H1 (cell line): Measurements from ENCODE around the gene GPR157. TPM values are rescaled to one million over a fixed set of nuclear protein-coding genes. Genes with fewer than 3 reads are reported as not detected.

Source experiments
- CTCF ChIA-PET: fragments of 300-600 bp; sonication (Branson Sonifier 250); formaldehyde crosslinking; loops from one replicate; lab custom pipeline; 2021; ENCODE audit not compliant: partially characterized antibody; lab: Charles Lee
- POLR2A ChIA-PET: fragments of 300-600 bp; sonication (Branson Sonifier 250); formaldehyde crosslinking; loops from one replicate; lab custom pipeline; 2021; ENCODE audit warnings: inconsistent platforms; ENCODE audit not compliant: partially characterized antibody; lab: Charles Lee
- DNase-seq, 2 experiments: peaks; one replicate each; pipeline versions ENCODE4 v3.0.0 to v3.0.0-alpha.2; 2010 to 2022; ENCODE audit warnings: low spot score in 2 of 2, low read depth in 1 of 2, mixed read lengths in 1 of 2
- FAIRE-seq: peaks from 2 replicates; lab custom pipeline; 2011; peaks lifted over from hg19 to GRCh38; lab: Jason Lieb, UNC
- H2AFZ ChIP-seq: 2 replicates; pipeline ENCODE4 v1.8.1; 2012; ENCODE audit warnings: low read length, inconsistent platforms
- H2AK5ac ChIP-seq: 2 replicates; pipeline ENCODE4 v1.6.1; 2013; ENCODE audit warnings: low read depth, low read length
- H2BK120ac ChIP-seq: replicated peaks from 2 replicates; pipeline ENCODE3; 2013; ENCODE audit warnings: low read depth, low read length, inconsistent platforms
- H2BK12ac ChIP-seq: 2 replicates; pipeline ENCODE4 v1.6.1; 2013; ENCODE audit warnings: low read depth, low read length
- H2BK15ac ChIP-seq: 2 replicates; pipeline ENCODE4 v1.6.1; 2013; ENCODE audit warnings: low read length
- H2BK20ac ChIP-seq: 2 replicates; pipeline ENCODE4 v1.6.1; 2013; ENCODE audit warnings: low read length
- H2BK5ac ChIP-seq: 2 replicates; pipeline ENCODE4 v1.6.1; 2013; ENCODE audit warnings: low read depth, low read length
- H3K14ac ChIP-seq: 2 replicates; pipeline ENCODE4 v1.6.1; 2013; ENCODE audit warnings: inconsistent platforms; ENCODE audit not compliant: insufficient read length
- H3K18ac ChIP-seq: 2 replicates; pipeline ENCODE4 v1.6.1; 2013; ENCODE audit warnings: low read length; ENCODE audit errors: extremely low read depth
- H3K23ac ChIP-seq: 2 replicates; pipeline ENCODE4 v1.6.1; 2013; ENCODE audit warnings: inconsistent platforms; ENCODE audit not compliant: insufficient read length
- H3K23me2 ChIP-seq: 2 replicates; pipeline ENCODE4 v1.6.1; 2013; ENCODE audit warnings: low read depth, low read length
- H3K27ac ChIP-seq: 2 replicates; pipeline ENCODE4 v1.6.1; 2011; ENCODE audit warnings: low read depth, low read length, inconsistent platforms
- H3K27me3 ChIP-seq, 4 experiments: replicated peaks in 1 of 4; 1 replicate in 1 of 4; 2 replicates in 3 of 4; pipeline versions ENCODE4 v1.6.1 to v1.8.1; 2011 to 2013; ENCODE audit warnings: low read length in 3 of 4, mild to moderate bottlenecking in 3 of 4, inconsistent platforms in 2 of 4, mixed read lengths in 2 of 4, moderate library complexity in 1 of 4; ENCODE audit not compliant: control insufficient read depth in 3 of 4, insufficient read depth in 3 of 4; ENCODE audit errors: extremely low read depth in 1 of 4
- H3K36me3 ChIP-seq, 4 experiments: 2 replicates each; pipeline versions ENCODE4 v1.6.1 to v1.8.1; 2011 to 2013; ENCODE audit warnings: mild to moderate bottlenecking in 4 of 4, low read length in 3 of 4, moderate library complexity in 2 of 4, control low read depth in 1 of 4, inconsistent platforms in 1 of 4; ENCODE audit not compliant: insufficient read depth in 4 of 4, control insufficient read depth in 2 of 4
- H3K4ac ChIP-seq: replicated peaks from 2 replicates; pipeline ENCODE3; 2013; ENCODE audit warnings: low read length, low read depth, mixed read lengths, inconsistent platforms; ENCODE audit not compliant: insufficient read length
- H3K4me1 ChIP-seq, 4 experiments: replicated peaks in 1 of 4; 1 replicate in 1 of 4; 2 replicates in 3 of 4; pipeline versions ENCODE4 v1.6.1 to v1.8.1; 2011 to 2013; ENCODE audit warnings: low read length in 3 of 4, inconsistent platforms in 2 of 4, mixed read lengths in 1 of 4; ENCODE audit not compliant: insufficient read depth in 4 of 4, control insufficient read depth in 3 of 4
- H3K4me2 ChIP-seq, 2 experiments: 2 replicates each; pipeline versions ENCODE4 v1.6.1 to v1.8.1; 2011 to 2013; ENCODE audit warnings: low read depth in 2 of 2, low read length in 2 of 2, control low read depth in 1 of 2, inconsistent platforms in 1 of 2, mild to moderate bottlenecking in 1 of 2; ENCODE audit not compliant: insufficient read depth in 1 of 2
- H3K4me3 ChIP-seq, 4 experiments: fragments of 200-600, 300-600 bp in 1 of 4; sonication (generic), shearing (Covaris generic), sonication (Bioruptor Twin) in 1 of 4; 2 replicates each; pipeline versions ENCODE4 v1.5.1 to v1.8.1; 2011 to 2016; ENCODE audit warnings: low read length in 4 of 4, low read depth in 3 of 4, control low read depth in 2 of 4, inconsistent platforms in 2 of 4, mild to moderate bottlenecking in 2 of 4, mixed read lengths in 1 of 4, moderate library complexity in 1 of 4; ENCODE audit not compliant: insufficient read depth in 2 of 4; ENCODE audit errors: extremely low read depth in 1 of 4
- H3K56ac ChIP-seq: replicated peaks from 2 replicates; pipeline ENCODE3; 2013; ENCODE audit warnings: low read depth, mild to moderate bottlenecking, mixed read lengths, low read length, inconsistent platforms; ENCODE audit not compliant: insufficient read length
- H3K79me1 ChIP-seq: 2 replicates; pipeline ENCODE4 v1.6.1; 2013; ENCODE audit warnings: low read depth, low read length, control low read depth
- H3K79me2 ChIP-seq, 2 experiments: 2 replicates each; pipeline versions ENCODE4 v1.6.1 to v1.8.1; 2012 to 2013; ENCODE audit warnings: low read length in 2 of 2, mild to moderate bottlenecking in 2 of 2, inconsistent platforms in 1 of 2; ENCODE audit not compliant: insufficient read depth in 2 of 2, control insufficient read depth in 1 of 2
- H3K9ac ChIP-seq, 4 experiments: replicated peaks in 1 of 4; 1 replicate in 1 of 4; 2 replicates in 3 of 4; pipeline versions ENCODE4 v1.6.1 to v1.8.1; 2011 to 2013; ENCODE audit warnings: low read depth in 3 of 4, low read length in 3 of 4, control low read depth in 2 of 4, mild to moderate bottlenecking in 2 of 4, moderate library complexity in 2 of 4, inconsistent platforms in 1 of 4; ENCODE audit errors: extremely low read depth in 1 of 4
- H3K9me3 ChIP-seq, 2 experiments: 2 replicates each; pipeline versions ENCODE4 v1.6.1 to v1.8.1; 2012 to 2013; ENCODE audit warnings: mild to moderate bottlenecking in 2 of 2, moderate library complexity in 2 of 2, control low read depth in 1 of 2, inconsistent platforms in 1 of 2, low read depth in 1 of 2, low read length in 1 of 2, mixed read lengths in 1 of 2; ENCODE audit not compliant: insufficient read depth in 2 of 2
- H4K20me1 ChIP-seq, 2 experiments: replicated peaks in 1 of 2; 2 replicates each; pipeline versions ENCODE3 to v1.8.1; 2011 to 2013; ENCODE audit warnings: inconsistent platforms in 2 of 2, low read length in 2 of 2, mild to moderate bottlenecking in 1 of 2; ENCODE audit not compliant: insufficient read depth in 2 of 2, control insufficient read depth in 1 of 2
- H4K5ac ChIP-seq: 2 replicates; pipeline ENCODE4 v1.6.1; 2013; ENCODE audit warnings: low read length, low read depth, mixed read lengths, inconsistent platforms; ENCODE audit not compliant: insufficient read length
- H4K8ac ChIP-seq: 2 replicates; pipeline ENCODE4 v1.8.0; 2013; ENCODE audit warnings: mild to moderate bottlenecking, moderate library complexity, low read length, inconsistent platforms; ENCODE audit not compliant: insufficient read depth; ENCODE audit errors: extremely low read depth
- H4K91ac ChIP-seq: replicated peaks from 2 replicates; pipeline ENCODE3; 2013; ENCODE audit warnings: low read length, mixed read lengths, inconsistent platforms; ENCODE audit not compliant: insufficient read length
- CHD2 ChIP-seq: IDR thresholded peaks from 2 replicates; pipeline ENCODE4 v1.6.1; 2012; ENCODE audit warnings: low read length, improper control_type of control experiment
- EGR1 ChIP-seq: IDR thresholded peaks from 2 replicates; pipeline ENCODE4 v1.6.1; 2011; ENCODE audit warnings: low read depth, low read length, borderline replicate concordance
- EP300 ChIP-seq, 2 experiments: IDR thresholded peaks; 1 replicate in 1 of 2; 2 replicates in 1 of 2; pipeline ENCODE4 v1.6.1; 2011 to 2012; ENCODE audit warnings: low read depth in 2 of 2, low read length in 2 of 2, mild to moderate bottlenecking in 2 of 2, borderline replicate concordance in 1 of 2, inconsistent platforms in 1 of 2, moderate library complexity in 1 of 2
- JUN ChIP-seq: IDR thresholded peaks from 2 replicates; pipeline ENCODE4 v1.6.1; 2011; ENCODE audit warnings: low read depth, mild to moderate bottlenecking, improper control_type of control experiment, low read length
- KDM4A ChIP-seq: IDR thresholded peaks from one replicate; pipeline ENCODE4 v1.7.1; 2012; ENCODE audit warnings: low read depth, mild to moderate bottlenecking, moderate library complexity, low read length, inconsistent platforms; ENCODE audit not compliant: severe bottlenecking
- POLR2AphosphoS5 ChIP-seq: IDR thresholded peaks from 2 replicates; pipeline ENCODE4 v1.6.1; 2011; ENCODE audit warnings: low read depth, low read length
- RXRA ChIP-seq: IDR thresholded peaks from 2 replicates; pipeline ENCODE4 v1.6.1; 2011; ENCODE audit warnings: low read depth, mild to moderate bottlenecking, low read length, moderate library complexity; ENCODE audit not compliant: insufficient read depth
- SP1 ChIP-seq: IDR thresholded peaks from 2 replicates; pipeline ENCODE4 v1.6.1; 2011; ENCODE audit warnings: low read depth, low read length
- YY1 ChIP-seq: IDR thresholded peaks from 2 replicates; pipeline ENCODE4 v1.6.1; 2011; ENCODE audit warnings: low read depth, mild to moderate bottlenecking, low read length
- WGBS, 2 experiments: shearing (Covaris generic) in 1 of 2; methylation state at CpG; one replicate each; pipeline versions ENCODE4 v1.1.6 to v1.1.7; 2013 to 2015; ENCODE audit warnings: low lambda C conversion rate in 2 of 2, mixed read lengths in 2 of 2, inconsistent platforms in 1 of 2, low coverage in 1 of 2, missing lambda C conversion rate in 1 of 2; ENCODE audit not compliant: insufficient replicate concordance in 2 of 2, insufficient coverage in 1 of 2, insufficient read length in 1 of 2; ENCODE audit errors: extremely low coverage in 1 of 2, missing lambda C conversion rate in 1 of 2; 5-methylcytosine and 5-hydroxymethylcytosine counted together
- polyA plus RNA-seq, 7 experiments: library from polyadenylated mRNA; depleted of rRNA in 3 of 7; stranded (reverse) in 5 of 7; unstranded in 2 of 7; fragments of >200 nt in 5 of 7; fragments of 200-250 nt in 2 of 7; gene quantifications; 1 replicate in 5 of 7; 2 replicates in 1 of 7; 4 replicates in 1 of 7; pipeline versions ENCODE4 v1.2.1 to v1.2.3, GENCODE V29; 2011 to 2013; ENCODE audit warnings: missing spikeins in 2 of 7, mixed read lengths in 2 of 7
- total RNA-seq: library from RNA; stranded (reverse); fragmentation: NEBNext Ultra II Directional; extraction: Animal tissue kit (Norgen Biotek cat#: 25700); gene quantifications from 2 replicates; pipeline ENCODE4 v1.2.1, GENCODE V29; 2021
- TF ChIP-seq, protein P1 (sequence below): IDR thresholded peaks from 2 replicates; pipeline ENCODE4 v1.6.1; 2011; ENCODE audit warnings: low read length, improper control_type of control experiment
- TF ChIP-seq, protein P2 (sequence below), 3 experiments: IDR thresholded peaks; 1 replicate in 2 of 3; 2 replicates in 1 of 3; pipeline versions ENCODE4 v1.5.1 to v1.6.1; 2011; ENCODE audit warnings: low read length in 3 of 3, mild to moderate bottlenecking in 3 of 3, inconsistent platforms in 2 of 3, low read depth in 1 of 3, moderate library complexity in 1 of 3; ENCODE audit not compliant: insufficient read depth in 1 of 3; ENCODE audit errors: control extremely low read depth in 1 of 3

Gene GPR157
- total and polyA plus RNA-seq, 2 of the 8 experiments (the other 6 are each of a cell fraction or from before 2014, with no cell fraction given), result 1.0 to 11.0 TPM

- Histone ChIP-seq H3K9me3 (peaks cover 12 to 18% of the 10 kb centered on the region in 2 experiments), H3K4me3 (no peak overlapping the region), H4K91ac (no peak overlapping the region), H3K4me2 (no peak overlapping the region), H3K27ac (no peak overlapping the region), H3K79me2 (no peaks in the 10 kb centered on the region), H3K56ac (no peak overlapping the region), H3K36me3 (no peaks in the 10 kb centered on the region), H4K20me1 (no peaks in the 10 kb centered on the region)
- no peak for DNase-seq
- CTCF ChIA-PET, result interaction anchor here (0.9 to 2.8 kb wide), 3 partner anchors 8 to 84 kb away, joined by 4 to 9 read pairs (median 4); no protein-coding TSS in a partner anchor
- POLR2A ChIA-PET, result interaction anchor here (0.9 kb wide), 1 partner anchor 28 kb away, joined by 3 read pairs; no protein-coding TSS in a partner anchor
- TF ChIP-seq KDM4A (no peak), JUN (no peak), YY1 (no peak), EGR1 (no peak), EP300 (IDR thresholded peaks at IDR 0.05; ENCODE audit: borderline replicate concordance in 1 of 2, low read depth in 2 of 2, low read length in 2 of 2) (no peak), CHD2 (no peak), SP1 (no peak), RXRA (no peak), POLR2AphosphoS5 (no peak)
- TF ChIP-seq, protein P1, sequence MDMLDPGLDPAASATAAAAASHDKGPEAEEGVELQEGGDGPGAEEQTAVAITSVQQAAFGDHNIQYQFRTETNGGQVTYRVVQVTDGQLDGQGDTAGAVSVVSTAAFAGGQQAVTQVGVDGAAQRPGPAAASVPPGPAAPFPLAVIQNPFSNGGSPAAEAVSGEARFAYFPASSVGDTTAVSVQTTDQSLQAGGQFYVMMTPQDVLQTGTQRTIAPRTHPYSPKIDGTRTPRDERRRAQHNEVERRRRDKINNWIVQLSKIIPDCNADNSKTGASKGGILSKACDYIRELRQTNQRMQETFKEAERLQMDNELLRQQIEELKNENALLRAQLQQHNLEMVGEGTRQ, result no peak
- TF ChIP-seq, protein P2, sequence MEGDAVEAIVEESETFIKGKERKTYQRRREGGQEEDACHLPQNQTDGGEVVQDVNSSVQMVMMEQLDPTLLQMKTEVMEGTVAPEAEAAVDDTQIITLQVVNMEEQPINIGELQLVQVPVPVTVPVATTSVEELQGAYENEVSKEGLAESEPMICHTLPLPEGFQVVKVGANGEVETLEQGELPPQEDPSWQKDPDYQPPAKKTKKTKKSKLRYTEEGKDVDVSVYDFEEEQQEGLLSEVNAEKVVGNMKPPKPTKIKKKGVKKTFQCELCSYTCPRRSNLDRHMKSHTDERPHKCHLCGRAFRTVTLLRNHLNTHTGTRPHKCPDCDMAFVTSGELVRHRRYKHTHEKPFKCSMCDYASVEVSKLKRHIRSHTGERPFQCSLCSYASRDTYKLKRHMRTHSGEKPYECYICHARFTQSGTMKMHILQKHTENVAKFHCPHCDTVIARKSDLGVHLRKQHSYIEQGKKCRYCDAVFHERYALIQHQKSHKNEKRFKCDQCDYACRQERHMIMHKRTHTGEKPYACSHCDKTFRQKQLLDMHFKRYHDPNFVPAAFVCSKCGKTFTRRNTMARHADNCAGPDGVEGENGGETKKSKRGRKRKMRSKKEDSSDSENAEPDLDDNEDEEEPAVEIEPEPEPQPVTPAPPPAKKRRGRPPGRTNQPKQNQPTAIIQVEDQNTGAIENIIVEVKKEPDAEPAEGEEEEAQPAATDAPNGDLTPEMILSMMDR (IDR thresholded peaks at IDR 0.05; ENCODE audit: control extremely low read depth in 1 of 3, insufficient read depth in 1 of 3, low read depth in 1 of 3, low read length in 3 of 3), result no peak
- TF ChIP-seq, all 59 proteins: peak for 0
- Histone ChIP-seq H2BK12ac (no peak overlapping the region), H3K23me2 (no peaks in the 10 kb centered on the region), H2BK15ac (no peak overlapping the region), H3K27me3 (no peaks in the 10 kb centered on the region), H2BK5ac (no peak overlapping the region), H3K14ac (no peak overlapping the region), H3K23ac (no peak overlapping the region), H3K4ac (no peak overlapping the region), H3K18ac (no peak overlapping the region), H3K79me1 (no peaks in the 10 kb centered on the region), H3K4me1 (no peaks in the 10 kb centered on the region), H4K5ac (no peak overlapping the region), H2AK5ac (no peak overlapping the region), H3K9ac (no peak overlapping the region), H2BK20ac (no peak overlapping the region), H2AFZ (no peak overlapping the region), H4K8ac (no peak overlapping the region), H2BK120ac (no peak overlapping the region)
- WGBS, 2 experiments, result 78% methylated on average over 6 of the region's 6 CpGs; no CpG with 5 or more reads in 1 of the 2 experiments
- no peak for FAIRE-seq
These were observed 35.3 kb downstream of the GPR157 start for GRCh38 chr1:9093581-9093980.
